Ishikawa (cell line): ENCODE results near the gene HEPACAM.

Source experiments
- CEBPB ChIP-seq: IDR thresholded peaks from 2 replicates; pipeline ENCODE4 v1.6.1; 2012
- CREB1 ChIP-seq: IDR thresholded peaks from 2 replicates; pipeline ENCODE4 v1.6.1; 2012; ENCODE audit warnings: low read depth
- EGR1 ChIP-seq: IDR thresholded peaks from 2 replicates; pipeline ENCODE4 v1.6.1; 2012
- EP300 ChIP-seq: IDR thresholded peaks from 2 replicates; pipeline ENCODE4 v1.6.1; 2012; ENCODE audit warnings: borderline replicate concordance
- FOXM1 ChIP-seq: IDR thresholded peaks from 2 replicates; pipeline ENCODE4 v1.6.1; 2012; ENCODE audit warnings: low read depth, borderline replicate concordance
- NFIC ChIP-seq: IDR thresholded peaks from 2 replicates; pipeline ENCODE4 v1.6.1; 2012
- RAD21 ChIP-seq: IDR thresholded peaks from 2 replicates; pipeline ENCODE4 v1.6.1; 2012; ENCODE audit warnings: low read depth
- TAF1 ChIP-seq: IDR thresholded peaks from 2 replicates; pipeline ENCODE4 v1.6.1; 2012; ENCODE audit warnings: low read depth, mild to moderate bottlenecking
- TCF12 ChIP-seq: IDR thresholded peaks from 2 replicates; pipeline ENCODE4 v1.6.1; 2012; ENCODE audit warnings: low read depth
- TEAD4 ChIP-seq: IDR thresholded peaks from 2 replicates; pipeline ENCODE4 v1.6.1; 2012
- YY1 ChIP-seq: IDR thresholded peaks from 2 replicates; pipeline ENCODE4 v1.6.1; 2012; ENCODE audit warnings: low read depth
- ZBTB7A ChIP-seq: IDR thresholded peaks from 2 replicates; pipeline ENCODE4 v1.6.1; 2012; ENCODE audit warnings: low read depth
- TF ChIP-seq, protein P1 (sequence below): IDR thresholded peaks from 2 replicates; pipeline ENCODE4 v1.6.1; 2012
- TF ChIP-seq, protein P2 (sequence below): IDR thresholded peaks from 2 replicates; pipeline ENCODE4 v1.6.1; 2012; ENCODE audit warnings: low read depth, mild to moderate bottlenecking
- TF ChIP-seq, protein P3 (sequence below): IDR thresholded peaks from 2 replicates; pipeline ENCODE4 v1.6.1; 2012

The HEPACAM gene

DNA sequence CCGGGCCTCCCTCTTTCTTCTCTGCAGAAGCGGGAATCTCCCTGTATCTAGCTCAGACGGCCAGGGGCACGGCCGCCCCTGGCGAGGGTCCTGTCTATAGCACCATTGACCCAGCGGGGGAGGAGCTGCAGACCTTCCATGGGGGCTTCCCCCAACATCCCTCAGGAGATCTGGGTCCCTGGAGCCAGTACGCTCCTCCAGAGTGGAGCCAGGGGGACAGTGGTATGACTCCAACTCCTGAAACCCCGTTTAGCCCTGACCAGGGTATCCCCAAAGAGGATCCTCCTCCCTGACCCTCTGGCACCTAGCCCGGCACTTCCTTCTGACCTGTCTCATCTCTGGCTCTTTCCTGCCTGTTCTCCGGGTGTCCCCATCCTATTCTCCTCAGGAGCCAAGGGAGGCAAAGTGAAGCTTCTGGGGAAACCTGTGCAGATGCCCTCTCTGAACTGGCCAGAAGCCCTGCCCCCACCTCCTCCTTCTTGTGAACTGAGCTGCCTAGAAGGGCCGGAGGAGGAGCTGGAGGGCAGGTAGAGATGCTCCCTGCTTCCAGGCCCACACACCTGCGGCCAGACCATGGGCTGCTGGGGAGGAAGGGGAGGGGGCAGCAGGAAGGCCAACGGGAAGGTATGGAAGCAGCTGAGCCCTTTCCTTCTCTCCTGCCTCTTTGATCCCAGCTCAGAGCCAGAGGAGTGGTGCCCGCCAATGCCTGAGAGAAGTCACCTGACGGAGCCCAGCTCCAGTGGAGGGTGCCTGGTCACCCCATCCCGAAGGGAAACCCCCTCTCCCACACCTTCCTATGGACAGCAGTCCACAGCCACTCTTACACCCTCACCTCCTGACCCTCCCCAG lies 57.7 kb downstream of the HEPACAM start:
- TF ChIP-seq EGR1 (no peak), FOXM1 (no peak), CEBPB (no peak), YY1 (no peak), ZBTB7A (no peak), TCF12 (no peak), EP300 (no peak), CREB1 (no peak), NFIC (no peak), RAD21 (no peak), TAF1 (no peak)
- TF ChIP-seq, protein P1, sequence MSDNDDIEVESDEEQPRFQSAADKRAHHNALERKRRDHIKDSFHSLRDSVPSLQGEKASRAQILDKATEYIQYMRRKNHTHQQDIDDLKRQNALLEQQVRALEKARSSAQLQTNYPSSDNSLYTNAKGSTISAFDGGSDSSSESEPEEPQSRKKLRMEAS, result no peak
- TF ChIP-seq, protein P2, sequence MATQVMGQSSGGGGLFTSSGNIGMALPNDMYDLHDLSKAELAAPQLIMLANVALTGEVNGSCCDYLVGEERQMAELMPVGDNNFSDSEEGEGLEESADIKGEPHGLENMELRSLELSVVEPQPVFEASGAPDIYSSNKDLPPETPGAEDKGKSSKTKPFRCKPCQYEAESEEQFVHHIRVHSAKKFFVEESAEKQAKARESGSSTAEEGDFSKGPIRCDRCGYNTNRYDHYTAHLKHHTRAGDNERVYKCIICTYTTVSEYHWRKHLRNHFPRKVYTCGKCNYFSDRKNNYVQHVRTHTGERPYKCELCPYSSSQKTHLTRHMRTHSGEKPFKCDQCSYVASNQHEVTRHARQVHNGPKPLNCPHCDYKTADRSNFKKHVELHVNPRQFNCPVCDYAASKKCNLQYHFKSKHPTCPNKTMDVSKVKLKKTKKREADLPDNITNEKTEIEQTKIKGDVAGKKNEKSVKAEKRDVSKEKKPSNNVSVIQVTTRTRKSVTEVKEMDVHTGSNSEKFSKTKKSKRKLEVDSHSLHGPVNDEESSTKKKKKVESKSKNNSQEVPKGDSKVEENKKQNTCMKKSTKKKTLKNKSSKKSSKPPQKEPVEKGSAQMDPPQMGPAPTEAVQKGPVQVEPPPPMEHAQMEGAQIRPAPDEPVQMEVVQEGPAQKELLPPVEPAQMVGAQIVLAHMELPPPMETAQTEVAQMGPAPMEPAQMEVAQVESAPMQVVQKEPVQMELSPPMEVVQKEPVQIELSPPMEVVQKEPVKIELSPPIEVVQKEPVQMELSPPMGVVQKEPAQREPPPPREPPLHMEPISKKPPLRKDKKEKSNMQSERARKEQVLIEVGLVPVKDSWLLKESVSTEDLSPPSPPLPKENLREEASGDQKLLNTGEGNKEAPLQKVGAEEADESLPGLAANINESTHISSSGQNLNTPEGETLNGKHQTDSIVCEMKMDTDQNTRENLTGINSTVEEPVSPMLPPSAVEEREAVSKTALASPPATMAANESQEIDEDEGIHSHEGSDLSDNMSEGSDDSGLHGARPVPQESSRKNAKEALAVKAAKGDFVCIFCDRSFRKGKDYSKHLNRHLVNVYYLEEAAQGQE, result no peak

DNA sequence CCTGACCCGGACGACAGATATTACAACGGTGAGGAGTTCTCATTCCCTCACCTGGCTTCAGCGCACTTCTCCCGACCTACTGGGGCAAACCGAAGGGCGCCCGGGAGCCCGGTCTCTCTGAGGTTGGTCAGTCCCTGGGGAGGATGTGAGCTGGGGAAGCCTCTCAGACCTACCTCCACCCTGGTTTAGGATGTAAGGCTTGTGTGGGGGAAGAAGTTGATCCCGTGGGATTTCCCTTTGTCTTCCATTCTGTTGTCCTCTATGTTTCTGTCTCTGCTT lies 58.3 kb downstream of the HEPACAM start:
- TF ChIP-seq, protein P1, result no peak
- TF ChIP-seq, protein P2, result no peak
- no peak for TF ChIP-seq RAD21
- no peak for TF ChIP-seq EGR1
- no peak for TF ChIP-seq TAF1
- no peak for TF ChIP-seq ZBTB7A
- TF ChIP-seq TEAD4, result no peak
- no peak for TF ChIP-seq NFIC
- TF ChIP-seq, protein P3, sequence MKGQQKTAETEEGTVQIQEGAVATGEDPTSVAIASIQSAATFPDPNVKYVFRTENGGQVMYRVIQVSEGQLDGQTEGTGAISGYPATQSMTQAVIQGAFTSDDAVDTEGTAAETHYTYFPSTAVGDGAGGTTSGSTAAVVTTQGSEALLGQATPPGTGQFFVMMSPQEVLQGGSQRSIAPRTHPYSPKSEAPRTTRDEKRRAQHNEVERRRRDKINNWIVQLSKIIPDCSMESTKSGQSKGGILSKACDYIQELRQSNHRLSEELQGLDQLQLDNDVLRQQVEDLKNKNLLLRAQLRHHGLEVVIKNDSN, result no peak
- TF ChIP-seq CEBPB, result no peak

DNA sequence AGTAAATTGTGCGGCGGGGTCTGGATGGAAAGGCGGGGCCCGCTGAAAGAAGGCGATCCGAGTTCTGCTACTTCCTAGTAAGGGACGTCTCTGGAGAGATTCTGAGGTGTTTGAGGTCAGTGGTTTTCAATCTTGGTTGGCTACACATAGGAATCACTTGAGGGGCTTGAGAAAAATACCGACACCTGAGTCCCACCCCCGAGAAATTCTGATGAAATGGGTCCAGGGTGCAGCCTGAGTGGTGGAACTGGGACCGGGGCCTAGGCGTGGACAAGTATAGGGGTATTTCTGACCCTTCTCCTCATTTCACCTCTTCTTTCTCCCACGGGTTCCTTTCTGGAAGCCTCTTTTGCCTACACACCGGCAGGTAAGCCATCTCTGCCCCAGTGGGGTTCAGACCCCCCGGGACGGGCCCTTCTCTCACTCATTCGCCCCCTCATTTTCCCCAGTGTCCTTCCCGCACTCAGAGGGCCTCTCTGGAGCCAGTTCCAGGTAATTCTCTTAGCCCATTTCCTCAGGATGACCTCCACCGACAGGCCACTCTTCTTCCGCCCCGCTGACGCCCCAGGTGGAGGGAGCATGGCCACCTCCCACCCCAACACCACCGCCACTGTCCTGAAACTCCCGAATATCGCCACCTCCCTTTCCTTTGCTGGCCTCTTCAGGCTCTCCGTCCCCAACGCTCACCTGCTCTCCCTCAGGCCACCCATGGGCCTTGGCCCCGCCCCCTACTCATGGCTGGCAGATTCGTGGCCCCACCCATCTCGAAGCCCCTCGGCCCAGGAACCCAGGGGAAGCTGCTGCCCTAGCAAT lies 58.8 kb downstream of the HEPACAM start:
- TF ChIP-seq, protein P1, result no peak
- TF ChIP-seq EGR1 (no peak), TEAD4 (no peak), NFIC (no peak), ZBTB7A (no peak), CREB1 (no peak), FOXM1 (no peak), TCF12 (no peak), RAD21 (no peak), YY1 (no peak), EP300 (no peak), TAF1 (no peak)
- TF ChIP-seq, protein P3, result no peak
- TF ChIP-seq, protein P2, result no peak
